Activated CD4-positive, alpha-beta T cell treated with anti-CD3 and anti-CD28 coated beads, Interleukin-2, amount 50 U/mL, for 24 hours (primary cell): ENCODE data around the gene NDUFAF8.
A peak's percentile ranks its signal among the peaks of the same experiment; 100 is the strongest.

Experiments used
- DNase-seq, 2 donors: peaks; one replicate each; pipeline ENCODE4 v3.0.0-alpha.2; 2020; ENCODE audit warnings: low read depth in 1 of 2, low spot score in 1 of 2

Gene NDUFAF8, protein sequence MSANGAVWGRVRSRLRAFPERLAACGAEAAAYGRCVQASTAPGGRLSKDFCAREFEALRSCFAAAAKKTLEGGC

DNA sequence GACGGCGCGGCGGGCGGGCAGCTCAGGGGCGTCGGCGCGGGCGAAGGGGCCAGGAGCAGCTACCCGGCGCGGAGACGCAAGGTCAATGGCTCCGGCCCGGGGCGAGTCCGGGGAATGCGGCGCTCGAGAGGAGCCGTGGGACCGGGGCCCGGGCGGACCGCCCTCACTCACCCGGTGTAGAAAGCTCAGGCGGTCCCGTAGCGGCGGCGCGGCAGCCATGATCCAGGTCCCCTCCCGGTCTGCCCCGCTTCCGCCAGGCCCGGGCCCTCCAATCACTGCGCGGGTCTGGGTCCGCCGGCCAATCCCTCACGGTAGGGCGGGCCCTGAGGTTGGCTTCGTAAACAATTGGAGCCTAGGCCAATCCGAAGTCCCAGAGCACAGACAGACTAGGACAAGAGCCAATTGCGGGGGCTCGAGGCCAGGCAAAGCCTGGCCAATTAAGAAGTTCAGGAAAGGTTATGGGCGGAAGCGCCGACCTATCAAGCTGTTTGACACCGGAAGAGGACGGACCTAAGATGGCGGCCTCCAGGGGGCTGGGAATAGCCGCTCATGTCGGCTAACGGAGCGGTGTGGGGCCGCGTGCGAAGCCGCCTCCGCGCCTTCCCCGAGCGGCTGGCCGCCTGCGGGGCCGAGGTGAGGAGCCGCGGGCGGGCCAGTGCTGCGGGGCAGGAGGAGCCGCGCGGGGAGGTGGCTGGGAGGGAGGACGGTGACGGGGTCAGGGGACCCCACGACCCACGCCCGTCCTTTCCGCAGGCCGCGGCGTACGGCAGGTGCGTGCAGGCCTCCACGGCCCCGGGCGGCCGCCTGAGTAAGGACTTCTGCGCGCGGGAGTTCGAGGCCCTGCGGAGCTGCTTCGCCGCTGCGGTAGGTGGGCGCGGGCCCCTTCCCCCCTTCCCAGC lies at the start of gene NDUFAF8, which contains the start of gene TEPSIN:
Gene NDUFAF8, plus strand, starts transcription at position 504 of the 899 bp plus-strand sequence. Its CDS starts 46 bp downstream, at position 550.
Gene TEPSIN, minus strand, starts transcription at position 241 of the 899 bp plus-strand sequence. Its CDS starts 22 bp downstream, at position 219.
- peak; percentile 82 to 94 for DNase-seq

- DNase-seq: no peak
Observed at GRCh38 chr17:81189670-81190530, 49.2 kb upstream of the NDUFAF8 start.

DNA sequence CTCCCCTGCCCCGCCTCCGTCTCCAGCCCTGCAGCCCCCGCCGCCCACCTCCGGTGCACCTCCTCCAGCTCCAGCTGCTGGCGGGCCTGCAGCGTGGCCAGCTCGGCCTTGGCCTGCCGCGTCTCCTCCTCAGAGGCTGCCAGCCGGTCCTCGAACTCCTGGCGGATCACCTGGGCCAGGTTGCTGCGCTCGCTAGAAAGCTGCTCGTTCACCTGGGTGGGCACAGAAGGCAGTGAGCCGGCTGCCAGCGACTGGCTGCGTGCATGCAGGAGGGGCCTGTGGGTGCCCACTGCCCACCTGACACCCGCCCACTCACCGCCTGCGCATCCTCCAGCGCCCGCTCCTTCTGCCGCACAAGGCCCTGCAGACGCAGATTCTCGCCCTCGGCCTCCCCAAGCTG lies 48.5 kb upstream of the NDUFAF8 start:
- DNase-seq: no peak

DNA sequence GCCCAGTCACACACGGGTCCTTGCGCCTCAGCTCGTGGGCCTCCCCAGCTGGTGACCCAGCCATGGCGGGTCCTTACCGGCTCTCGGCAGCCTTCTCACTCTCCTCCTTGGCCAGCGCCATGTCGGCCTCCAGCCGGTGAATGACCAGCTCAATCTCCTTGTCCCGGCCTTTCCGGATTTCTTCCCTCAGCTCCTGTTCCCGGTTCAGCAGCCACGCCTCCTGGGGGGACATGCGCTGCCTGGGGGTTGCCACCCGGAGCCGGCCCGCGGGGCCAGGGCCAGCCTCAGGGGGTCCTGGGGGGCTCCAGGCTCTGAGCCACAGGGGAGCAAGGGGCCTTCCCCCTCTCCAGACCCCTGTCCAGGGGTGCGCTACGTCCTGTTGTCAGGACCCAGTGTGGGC lies 48.0 kb upstream of the NDUFAF8 start:
- no peak for DNase-seq

DNA sequence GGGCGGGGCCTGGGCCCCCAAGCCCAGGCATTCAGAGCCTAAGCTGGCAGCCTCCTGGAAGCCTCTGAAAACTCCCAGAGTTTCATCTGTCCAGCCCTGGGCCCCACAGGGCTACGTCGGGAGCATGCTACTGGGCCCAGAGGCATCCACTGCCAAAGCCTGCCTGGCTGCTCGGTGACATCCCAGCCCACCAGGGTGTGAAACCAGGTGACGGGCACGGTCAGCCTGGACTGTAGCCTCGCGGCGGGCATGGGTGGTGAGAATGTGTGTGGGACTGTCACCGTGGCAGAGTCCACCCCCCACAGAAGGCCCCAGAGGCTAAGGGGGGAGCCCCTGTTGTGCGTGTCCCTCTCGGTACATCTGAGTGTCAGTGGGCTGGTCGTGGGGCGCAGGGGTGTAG lies 47.5 kb upstream of the NDUFAF8 start:
- DNase-seq: no peak

GRCh38 chr17:81192386-81193050 lies 46.6 kb upstream of the NDUFAF8 start:
- no peak for DNase-seq

GRCh38 chr17:81193051-81193410 lies 46.1 kb upstream of the NDUFAF8 start:
- no peak for DNase-seq

DNA sequence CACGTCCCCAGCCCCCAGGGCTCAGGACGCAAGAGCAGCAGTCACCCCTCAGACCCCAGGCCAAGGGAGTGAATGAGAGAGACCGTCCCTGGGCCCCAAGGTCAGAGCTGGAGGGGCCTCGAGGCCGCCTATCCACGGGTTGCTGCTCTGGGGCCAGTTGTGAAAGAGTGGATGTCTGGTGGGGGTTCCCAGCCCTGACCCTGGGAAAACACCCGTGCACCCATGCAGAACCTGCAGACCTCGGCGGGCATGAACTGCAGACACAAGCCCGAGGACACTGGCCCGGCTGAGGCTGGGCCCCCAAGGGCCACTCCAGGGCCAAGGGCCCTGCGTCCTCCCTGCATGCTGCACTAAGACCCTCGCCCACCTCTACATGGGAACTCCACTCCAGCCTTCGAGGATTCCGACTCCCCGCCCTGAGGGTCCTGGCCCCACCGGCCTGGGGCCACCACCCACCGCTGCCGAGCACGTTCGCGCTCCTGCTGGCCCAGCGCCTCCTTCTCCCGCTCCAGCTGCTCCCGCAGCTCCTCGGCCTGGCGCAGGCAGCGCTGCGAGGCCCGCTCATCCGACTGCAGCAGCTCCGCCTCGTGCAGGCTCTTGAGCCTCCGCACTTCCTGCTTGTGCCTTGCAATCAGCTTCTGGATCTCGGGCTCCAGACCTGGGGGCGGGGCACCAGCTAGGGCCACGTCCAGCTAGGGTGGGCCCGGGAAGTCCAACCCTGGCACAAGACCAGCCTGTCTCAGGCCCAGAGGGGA lies 45.5 kb upstream of the NDUFAF8 start:
- DNase-seq: no peak

DNA sequence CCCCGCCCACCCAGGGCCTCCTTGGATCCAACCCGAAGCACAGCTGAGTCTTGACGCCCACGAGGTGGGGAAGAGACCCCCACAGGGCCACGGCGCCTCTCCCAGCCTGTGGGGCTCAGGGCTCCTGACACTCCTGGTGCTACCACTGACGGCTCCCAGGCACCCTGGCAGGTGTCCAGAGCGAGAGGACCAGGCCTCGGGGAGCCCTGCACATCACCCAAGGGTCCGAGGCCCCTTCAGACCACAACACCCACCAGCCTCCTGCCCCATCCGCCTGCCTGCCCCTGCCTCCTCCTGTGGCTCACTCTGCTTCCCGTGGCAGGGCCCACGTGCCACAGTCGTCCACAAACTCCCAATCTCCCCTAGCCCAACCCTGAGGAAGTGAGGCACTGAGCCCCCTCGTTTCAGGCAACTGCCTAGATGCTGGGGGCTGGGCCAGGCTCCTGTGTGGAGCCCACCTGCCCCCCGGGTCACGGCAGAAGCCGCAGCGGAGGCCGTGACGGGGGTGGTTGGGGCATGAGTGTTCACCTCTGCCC lies 44.8 kb upstream of the NDUFAF8 start:
- no peak for DNase-seq

DNA sequence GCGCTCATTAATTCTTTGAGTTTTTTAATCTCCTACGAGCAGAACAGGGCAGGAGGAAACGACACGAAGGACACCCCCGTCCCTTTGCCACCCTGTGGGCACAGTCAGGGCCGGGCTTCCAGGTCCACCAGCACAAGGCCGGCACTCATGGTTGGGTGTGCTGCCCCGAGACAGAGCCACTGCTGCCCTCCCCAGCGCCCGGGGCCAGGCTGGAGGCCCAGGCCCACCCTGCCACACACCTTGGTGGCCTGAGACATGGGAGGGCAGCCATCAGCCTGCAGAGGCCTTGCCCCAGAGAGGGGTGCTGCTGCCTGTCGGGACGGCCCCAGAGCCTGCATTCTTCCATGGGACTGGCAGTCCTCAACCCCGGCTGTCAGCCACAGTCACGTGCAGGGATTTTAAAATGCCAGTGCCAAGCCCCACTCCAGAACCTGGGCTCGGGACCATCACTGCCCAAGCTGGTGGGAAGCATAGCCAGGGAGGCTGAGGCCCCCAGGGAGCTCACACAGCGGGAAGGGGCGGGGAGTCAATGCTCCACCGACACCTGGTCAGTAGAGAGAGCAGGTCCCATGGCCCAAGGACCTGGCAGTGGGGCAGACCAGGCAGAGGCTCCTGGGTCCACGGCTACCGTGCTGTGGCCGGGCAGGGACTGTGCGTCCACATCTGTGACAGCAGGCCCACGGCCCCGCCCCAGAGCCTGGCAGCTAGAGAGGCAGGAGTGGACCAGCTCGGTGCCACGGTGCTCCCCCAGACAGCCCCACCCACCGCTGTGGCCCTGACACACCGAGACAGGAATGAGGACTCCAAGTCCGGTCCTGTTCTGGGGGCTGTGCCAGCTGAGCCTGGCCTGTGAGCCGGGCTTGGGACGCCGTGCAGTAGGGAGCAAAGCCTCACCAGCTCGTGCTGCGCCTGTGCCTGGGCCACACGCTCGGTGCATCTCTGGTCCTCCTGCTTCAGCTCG lies 43.9 kb upstream of the NDUFAF8 start:
- DNase-seq: no peak

- no peak for DNase-seq
Observed at GRCh38 chr17:81195941-81196495, 43.1 kb upstream of the NDUFAF8 start.

DNA sequence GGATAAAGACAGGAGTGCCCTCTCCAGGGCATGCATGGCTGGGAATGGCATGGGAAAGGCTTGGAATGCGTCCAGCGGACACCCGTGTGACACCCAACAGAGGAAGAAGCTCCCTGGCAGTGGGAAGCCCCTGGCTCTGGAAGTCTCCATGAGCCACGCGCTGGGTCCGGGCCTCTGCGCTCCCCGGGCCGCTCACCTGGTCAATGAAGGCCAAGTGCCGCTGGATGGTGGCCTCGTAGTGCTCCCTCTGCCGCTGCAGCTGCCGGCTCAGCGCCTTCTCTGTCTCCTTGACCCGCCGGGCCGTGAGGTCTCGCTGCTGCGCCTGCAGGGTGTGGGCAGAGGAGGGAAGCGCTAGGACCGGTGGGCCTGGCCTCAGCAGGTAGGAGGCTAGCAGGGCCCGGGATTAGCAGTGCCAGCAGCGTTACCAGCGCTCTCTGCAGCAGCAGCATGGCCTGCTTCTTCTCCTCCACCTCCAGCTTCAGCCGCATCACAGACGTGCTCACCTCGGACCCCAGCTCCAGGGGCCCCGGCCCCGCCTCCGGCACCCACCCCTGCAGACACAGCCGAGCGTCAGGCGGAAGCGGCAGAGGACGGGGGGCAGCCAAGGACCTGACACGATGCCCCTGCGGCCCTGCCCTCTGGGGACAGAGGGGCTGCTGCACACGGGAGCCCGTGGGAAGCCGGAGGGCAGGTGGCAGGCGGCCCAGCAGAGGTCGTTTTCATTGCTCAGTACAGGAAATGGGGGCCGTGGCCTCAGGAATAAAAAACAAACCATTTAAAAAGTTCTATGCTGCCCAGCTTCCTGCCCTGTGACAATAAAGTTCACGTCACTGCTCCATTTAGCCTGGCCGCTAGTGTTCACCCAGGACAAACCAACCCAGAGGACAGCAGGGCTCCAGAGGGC lies 42.4 kb upstream of the NDUFAF8 start:
- DNase-seq: no peak

DNA sequence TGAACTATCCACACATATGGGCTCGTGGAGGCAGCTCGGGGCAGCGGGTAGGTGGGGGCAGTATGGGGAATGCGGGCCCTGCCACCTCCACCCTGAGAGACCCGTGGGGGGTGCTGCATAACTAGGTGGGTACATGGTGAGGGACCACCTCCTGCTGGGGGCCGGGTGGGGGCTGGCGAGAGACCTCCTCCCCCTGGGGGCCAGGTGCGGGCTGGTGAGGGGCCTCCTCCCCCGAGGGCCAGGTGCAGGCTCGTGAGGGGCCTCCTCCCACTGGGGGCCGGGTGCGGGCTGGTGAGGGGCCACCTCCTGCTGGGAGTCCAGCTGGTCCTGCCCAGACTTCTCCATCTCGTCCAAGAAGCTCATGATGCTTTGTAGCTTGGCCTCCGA lies 41.7 kb upstream of the NDUFAF8 start:
- no peak for DNase-seq

GRCh38 chr17:81197831-81198490 lies 41.2 kb upstream of the NDUFAF8 start:
- no peak for DNase-seq

DNA sequence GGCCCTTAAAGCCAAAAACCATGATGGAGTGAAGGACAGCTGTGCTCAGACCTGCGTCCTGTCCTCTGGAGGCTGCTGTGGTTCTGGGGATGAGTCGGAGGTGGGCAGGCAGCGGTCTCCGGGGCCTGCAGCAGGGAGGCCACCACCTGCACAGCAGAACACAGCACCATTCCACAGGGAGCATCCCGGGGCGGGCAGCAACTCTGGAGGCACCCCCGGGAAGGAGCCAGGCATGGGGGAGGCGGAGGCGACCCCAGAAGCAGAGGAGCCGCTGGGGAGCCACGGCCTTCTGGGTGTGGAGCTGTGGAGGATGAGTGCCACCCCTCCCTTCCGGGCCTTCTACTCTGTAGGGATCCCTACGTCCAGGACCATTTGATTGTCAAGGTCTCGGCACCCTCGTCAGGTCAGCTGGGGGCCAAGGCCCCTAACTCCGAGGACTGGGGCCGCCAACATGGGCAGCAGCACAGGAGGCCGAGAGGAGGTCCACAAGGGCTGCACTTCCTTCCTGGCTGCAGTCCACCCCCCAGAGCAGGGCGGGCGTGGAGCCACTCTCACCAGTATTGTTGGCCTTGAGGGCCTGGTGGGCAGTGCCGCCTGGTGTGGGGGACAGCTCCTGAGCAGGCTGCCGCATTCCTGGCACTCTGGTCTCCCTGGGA lies 40.2 kb upstream of the NDUFAF8 start:
- no peak for DNase-seq

GRCh38 chr17:81199482-81199830 lies 39.7 kb upstream of the NDUFAF8 start:
- DNase-seq: no peak

DNA sequence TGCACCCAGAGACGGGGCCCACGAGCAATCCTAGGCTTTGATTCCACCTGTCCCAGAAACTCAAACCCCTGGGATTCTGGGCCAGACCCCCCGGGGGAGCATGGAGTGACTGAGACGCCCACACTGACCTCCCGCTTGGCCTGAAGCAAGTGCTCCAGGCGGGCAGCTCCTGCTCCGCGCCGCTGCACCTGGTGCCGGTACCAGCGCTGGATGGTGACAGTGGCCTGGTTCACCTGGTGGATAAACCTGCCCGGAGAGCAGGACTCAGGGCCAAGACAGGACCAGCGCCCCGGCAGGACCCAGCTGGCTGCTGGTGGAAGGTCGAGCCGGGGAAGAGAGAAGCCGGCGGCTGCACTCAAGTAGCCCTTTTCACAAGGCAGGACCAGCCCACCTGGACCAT lies 38.9 kb upstream of the NDUFAF8 start:
- no peak for DNase-seq
